SJCRH30 (cell line): ENCODE data around the gene CDH6. TPM values are rescaled to one million over a fixed set of nuclear protein-coding genes. Genes with fewer than 3 reads are reported as not detected.
"Not testable (repeated sequence)": the region's sequence is repeated elsewhere in the genome, so short reads cannot be mapped to it uniquely, and the experiment has no call there.

Experiments used
- DNase-seq, 2 experiments: peaks; one replicate each; pipeline ENCODE4 v3.0.0-alpha.2; 2015 to 2020
- H3K27ac ChIP-seq: fragments of 250-450 bp; sonication (Bioruptor Pico); 2 replicates; pipeline ENCODE4 v1.5.1; 2020; ENCODE audit warnings: mild to moderate bottlenecking, moderate library complexity
- H3K27me3 ChIP-seq: fragments of 250-450 bp; sonication (Bioruptor Pico); 2 replicates; pipeline ENCODE4 v1.5.1; 2020; ENCODE audit warnings: mild to moderate bottlenecking, moderate library complexity
- H3K36me3 ChIP-seq: fragments of 250-450 bp; sonication (Bioruptor Pico); 2 replicates; pipeline ENCODE4 v1.5.1; 2020; ENCODE audit warnings: mild to moderate bottlenecking, moderate library complexity
- H3K4me1 ChIP-seq: fragments of 250-450 bp; sonication (Bioruptor Pico); 2 replicates; pipeline ENCODE4 v1.5.1; 2020; ENCODE audit warnings: mild to moderate bottlenecking, moderate library complexity
- H3K4me3 ChIP-seq: fragments of 250-450 bp; sonication (Bioruptor Pico); 2 replicates; pipeline ENCODE4 v1.5.1; 2020; ENCODE audit warnings: mild to moderate bottlenecking, moderate library complexity
- H3K9me3 ChIP-seq: fragments of 250-450 bp; sonication (Bioruptor Pico); replicated peaks from 2 replicates; pipeline ENCODE4 v1.5.1; 2020; ENCODE audit warnings: mild to moderate bottlenecking, moderate library complexity
- total RNA-seq: library from RNA; depleted of rRNA; stranded (reverse); fragments of >200 nt; shearing (Covaris generic); gene quantifications from 2 replicates; pipeline ENCODE4 v1.2.3, GENCODE V29; 2014

Gene CDH6
- total RNA-seq, 1 experiment from 2014 or later = 8.3 TPM

DNA sequence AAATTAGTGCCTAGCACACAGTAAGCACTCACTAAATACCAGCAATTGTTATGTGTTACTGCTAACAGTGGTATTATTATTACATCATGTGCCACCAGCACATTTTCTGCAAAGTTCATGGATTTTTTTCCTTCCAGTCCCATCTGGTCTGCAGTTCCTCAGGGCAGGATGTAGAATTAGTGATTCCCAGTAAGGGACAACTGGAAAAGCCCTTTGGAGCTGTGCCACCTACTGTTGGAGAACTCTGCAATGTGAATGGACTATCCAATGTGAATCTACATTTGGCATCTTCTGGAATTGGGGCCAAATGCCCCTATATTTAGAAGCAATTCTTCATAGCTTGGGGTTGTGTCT, 154.0 kb downstream of the CDH6 start:
- H3K4me3 ChIP-seq = no peak overlapping the region

DNA sequence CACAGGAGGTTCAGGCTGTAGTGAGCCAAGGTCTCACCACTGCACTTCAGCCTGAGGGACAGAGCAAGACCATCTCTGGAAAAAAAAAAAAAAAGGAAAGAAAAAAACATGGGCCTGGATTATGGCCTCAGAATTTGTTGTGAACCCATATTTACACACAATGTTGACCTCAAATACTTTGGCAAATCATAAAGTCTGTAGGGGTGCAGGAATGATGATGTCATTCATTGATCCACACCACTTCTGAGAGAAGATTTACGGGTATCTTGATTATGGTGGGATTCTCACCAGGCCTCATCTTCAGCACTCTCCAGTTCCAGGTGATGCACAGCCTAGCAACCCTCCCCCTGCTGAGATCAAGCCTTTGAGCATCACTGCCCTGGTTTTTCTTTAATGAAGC, 156.9 kb downstream of the CDH6 start:
- DNase-seq = no peak
- H3K4me3 ChIP-seq = no peak overlapping the region
- no peak overlapping the region for H3K27ac ChIP-seq
- H3K36me3 ChIP-seq = no peaks in the 10 kb centered on the region
- no peaks in the 10 kb centered on the region for H3K27me3 ChIP-seq
- H3K4me1 ChIP-seq = peaks cover 5% of the 10 kb centered on the region
- H3K9me3 ChIP-seq = no peaks in the 10 kb centered on the region

More for the DNA sequence above, 154.0 kb downstream of the CDH6 start:
- Histone ChIP-seq H3K4me1 (peaks cover 5% of the 10 kb centered on the region), H3K27ac (no peak overlapping the region), H3K27me3 (no peaks in the 10 kb centered on the region), H3K9me3 (no peaks in the 10 kb centered on the region), H3K36me3 (no peaks in the 10 kb centered on the region)
- peak; percentile 27 to 64 for DNase-seq

DNA sequence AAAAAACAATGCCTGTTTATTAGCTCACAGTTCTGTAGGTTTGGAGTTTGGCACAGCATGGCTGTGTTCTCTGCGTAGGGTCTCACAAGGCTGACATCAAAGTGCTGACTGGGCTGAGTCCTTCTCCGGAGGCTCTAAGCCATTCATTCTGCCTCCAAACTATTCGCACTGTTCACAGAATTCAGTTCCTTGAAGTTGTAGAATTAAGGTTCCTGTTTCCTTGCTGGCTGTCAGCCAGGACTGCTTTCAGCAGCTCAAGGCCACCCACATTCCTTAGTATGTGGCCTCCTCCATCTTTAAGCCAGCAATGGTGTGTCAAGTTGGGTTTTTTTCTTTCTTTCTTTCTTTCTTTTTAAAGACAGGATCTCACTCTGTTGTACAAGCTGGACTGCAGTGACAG, 161.9 kb downstream of the CDH6 start:
- H3K4me3 ChIP-seq = no peak overlapping the region
- no peaks in the 10 kb centered on the region for H3K36me3 ChIP-seq
- peaks cover 6% of the 10 kb centered on the region; the same call in 1 of the 2 replicates for H3K4me1 ChIP-seq
- H3K9me3 ChIP-seq = no peaks in the 10 kb centered on the region
- DNase-seq = no peak
- H3K27ac ChIP-seq = no peak overlapping the region
- no peaks in the 10 kb centered on the region for H3K27me3 ChIP-seq

DNA sequence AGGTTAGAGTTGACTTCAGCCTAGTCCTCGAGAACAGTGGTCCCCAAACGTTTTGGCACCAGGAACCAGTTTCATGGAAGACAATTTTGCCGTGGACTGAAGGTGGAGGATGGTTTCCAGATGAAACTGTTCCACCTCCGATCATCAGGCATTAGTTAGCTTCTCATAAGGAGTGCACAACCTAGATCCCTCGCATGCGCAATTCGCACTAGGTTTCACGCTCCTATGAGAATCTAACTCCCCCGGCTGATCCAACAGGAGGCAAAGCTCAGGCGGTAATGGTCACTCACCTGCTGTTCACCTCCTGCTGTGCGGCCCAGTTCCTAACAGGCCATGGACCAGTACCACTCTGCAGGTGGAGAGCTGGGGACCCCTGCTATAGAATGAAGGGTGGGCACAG, 163.6 kb downstream of the CDH6 start:
- H3K4me1 ChIP-seq = peaks cover 18% of the 10 kb centered on the region
- no peak overlapping the region for H3K27ac ChIP-seq
- no peaks in the 10 kb centered on the region for H3K27me3 ChIP-seq
- DNase-seq = no peak
- H3K4me3 ChIP-seq = no peak overlapping the region
- H3K9me3 ChIP-seq = no peaks in the 10 kb centered on the region
- no peaks in the 10 kb centered on the region for H3K36me3 ChIP-seq

DNA sequence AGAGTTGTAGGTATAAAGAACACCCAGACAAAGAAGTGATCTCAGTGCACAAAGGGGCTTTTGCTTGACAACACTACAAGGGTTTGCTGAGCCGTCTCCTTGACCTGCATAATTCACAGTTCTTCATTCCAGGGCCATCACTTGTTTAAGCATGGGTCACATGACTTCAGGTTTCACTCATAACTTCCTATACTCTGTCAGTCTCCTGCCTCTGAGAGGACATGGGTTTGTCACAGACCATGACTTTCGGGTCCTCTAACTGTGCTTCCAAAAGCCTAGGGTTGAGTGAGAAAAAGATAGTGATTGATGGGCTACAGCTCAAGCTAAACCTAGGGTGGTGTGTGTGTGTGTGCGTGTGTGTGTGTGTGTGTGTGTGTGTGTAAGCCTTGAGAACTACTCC, 166.4 kb downstream of the CDH6 start:
- no peak for DNase-seq
- Histone ChIP-seq H3K9me3 (no peaks in the 10 kb centered on the region), H3K27ac (no peak overlapping the region), H3K4me1 (peaks cover 30% of the 10 kb centered on the region), H3K36me3 (no peaks in the 10 kb centered on the region), H3K4me3 (no peak overlapping the region), H3K27me3 (no peaks in the 10 kb centered on the region)

DNA sequence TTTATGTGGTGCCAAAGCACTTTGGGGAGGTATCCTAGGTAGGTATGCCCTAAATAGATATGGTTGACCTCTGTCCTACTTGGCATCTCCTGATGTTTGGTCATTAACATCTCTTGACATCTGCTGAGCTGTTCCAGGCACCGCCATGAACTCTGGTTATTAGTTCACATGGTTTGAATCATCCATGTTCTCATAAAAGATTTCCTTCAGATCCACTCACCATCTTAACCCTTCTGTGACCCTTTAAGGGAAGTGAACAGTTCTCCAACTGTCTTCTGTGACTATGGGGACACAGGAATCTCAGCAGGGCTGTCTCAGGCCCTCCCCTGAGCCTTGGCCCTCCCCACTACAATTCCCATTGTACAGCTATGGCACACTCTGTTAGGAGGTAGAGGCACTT, 167.7 kb downstream of the CDH6 start:
- Histone ChIP-seq H3K27ac (no peak overlapping the region; the same call in 1 of the 2 replicates), H3K4me1 (peaks cover 36% of the 10 kb centered on the region)
- DNase-seq = peak in 1 of 2 experiments; percentile 21

DNA sequence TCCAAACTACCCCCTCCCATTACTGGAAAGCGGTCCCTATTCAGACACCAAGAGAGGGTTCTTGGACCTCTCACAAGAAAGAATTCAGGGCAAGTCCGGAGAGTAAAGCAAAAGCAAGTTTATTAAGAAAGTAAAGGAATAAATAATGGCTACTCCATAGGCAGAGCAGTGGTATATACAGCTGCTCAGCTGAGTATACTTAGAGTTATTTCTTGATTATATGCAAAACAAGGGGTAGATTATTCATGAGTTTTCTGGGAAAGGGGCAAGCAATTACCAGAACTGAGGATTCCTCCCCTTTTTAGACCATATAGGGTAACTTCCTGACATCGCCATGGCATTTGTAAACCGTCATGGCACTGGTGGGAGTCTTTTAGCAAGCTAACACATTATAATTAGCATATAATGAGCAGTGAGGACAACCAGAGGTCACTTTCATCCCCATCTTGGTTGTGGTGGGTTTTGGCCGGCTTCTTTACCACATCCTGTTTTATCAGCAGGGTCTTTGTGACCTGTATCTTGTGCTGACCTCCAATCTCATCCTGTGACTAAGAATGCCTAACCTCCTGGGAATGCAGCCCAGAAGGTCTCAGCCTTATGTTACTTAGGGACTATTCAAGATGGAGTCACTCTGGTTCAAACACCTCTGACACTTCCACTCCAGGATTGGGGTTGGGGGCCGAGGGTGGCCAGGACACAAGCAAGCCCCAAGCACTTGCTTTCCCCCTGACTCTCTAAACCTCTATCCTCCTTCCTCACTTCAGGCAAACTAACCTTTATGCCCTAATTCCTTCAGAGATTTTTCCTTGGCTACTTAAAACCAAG, 168.4 kb downstream of the CDH6 start:
- not testable (repeated sequence) for H3K4me3 ChIP-seq, H3K9me3 ChIP-seq, H3K27me3 ChIP-seq, H3K36me3 ChIP-seq
- H3K4me1 ChIP-seq = peaks cover 36% of the 10 kb centered on the region
- DNase-seq = peak; percentile 29 to 37
- H3K27ac ChIP-seq = peak overlapping the region; percentile 2; the same call in 1 of the 2 replicates

More for the DNA sequence above, 167.7 kb downstream of the CDH6 start:
- H3K4me3 ChIP-seq = no peak overlapping the region
- H3K9me3 ChIP-seq = no peaks in the 10 kb centered on the region
- H3K36me3 ChIP-seq = no peaks in the 10 kb centered on the region
- no peaks in the 10 kb centered on the region for H3K27me3 ChIP-seq

DNA sequence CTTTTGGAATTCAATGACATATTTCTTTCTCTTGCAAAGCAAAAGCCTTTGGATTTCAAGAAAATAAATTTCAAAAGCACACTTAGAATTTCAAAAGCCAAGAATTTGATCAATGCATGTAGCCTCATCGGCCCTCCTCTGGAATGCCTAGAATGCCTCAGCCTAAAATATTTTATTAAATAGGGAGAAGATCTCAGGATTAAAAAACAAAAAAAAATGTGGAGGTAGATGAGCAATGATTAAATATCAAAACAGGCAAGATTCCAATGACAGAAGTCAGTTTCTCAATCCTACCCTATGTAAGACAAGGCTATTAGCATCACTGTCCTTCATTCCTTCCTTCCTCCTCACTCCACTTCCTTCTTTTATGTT, 169.0 kb downstream of the CDH6 start:
- no peaks in the 10 kb centered on the region for H3K36me3 ChIP-seq

DNA sequence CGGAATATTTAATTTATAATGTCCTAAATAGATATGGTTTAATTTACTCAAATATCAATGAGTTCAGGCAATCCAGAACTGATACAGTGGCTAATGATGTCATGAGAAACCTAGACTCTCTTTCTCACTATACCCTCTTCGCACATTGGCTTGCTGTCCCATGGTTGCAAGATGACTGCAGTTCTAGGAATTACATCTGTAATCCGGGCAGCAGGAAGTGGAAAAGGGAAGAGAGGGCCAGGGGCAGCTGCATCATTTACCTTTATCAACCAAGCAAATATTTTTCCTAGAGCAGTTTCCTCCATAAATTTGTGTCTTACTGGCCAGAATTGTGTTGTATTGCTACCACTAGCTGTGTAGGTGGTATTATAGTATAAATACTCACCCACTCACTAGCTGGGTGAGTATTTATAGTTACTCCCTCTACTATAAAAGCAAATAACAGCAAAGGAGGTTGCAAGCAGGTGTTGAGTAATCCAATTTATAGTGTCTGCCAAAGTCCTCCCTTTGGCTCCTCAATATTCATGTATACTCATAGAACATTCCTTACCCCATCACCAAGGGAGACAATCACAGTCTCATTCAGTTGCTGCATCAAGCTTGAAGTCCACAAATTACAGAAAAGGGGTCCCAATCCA, 169.6 kb downstream of the CDH6 start:
- H3K36me3 ChIP-seq = no peaks in the 10 kb centered on the region
- no peaks in the 10 kb centered on the region for H3K27me3 ChIP-seq
- H3K4me1 ChIP-seq = peaks cover 36% of the 10 kb centered on the region
- no peak overlapping the region for H3K4me3 ChIP-seq
- H3K27ac ChIP-seq = no peak overlapping the region
- DNase-seq = peak in 1 of 2 experiments; percentile 20
- H3K9me3 ChIP-seq = no peaks in the 10 kb centered on the region

More for the DNA sequence above, 169.0 kb downstream of the CDH6 start:
- Histone ChIP-seq H3K9me3 (no peaks in the 10 kb centered on the region), H3K4me1 (peaks cover 36% of the 10 kb centered on the region), H3K27me3 (no peaks in the 10 kb centered on the region), H3K4me3 (no peak overlapping the region), H3K27ac (no peak overlapping the region)
- no peak for DNase-seq

DNA sequence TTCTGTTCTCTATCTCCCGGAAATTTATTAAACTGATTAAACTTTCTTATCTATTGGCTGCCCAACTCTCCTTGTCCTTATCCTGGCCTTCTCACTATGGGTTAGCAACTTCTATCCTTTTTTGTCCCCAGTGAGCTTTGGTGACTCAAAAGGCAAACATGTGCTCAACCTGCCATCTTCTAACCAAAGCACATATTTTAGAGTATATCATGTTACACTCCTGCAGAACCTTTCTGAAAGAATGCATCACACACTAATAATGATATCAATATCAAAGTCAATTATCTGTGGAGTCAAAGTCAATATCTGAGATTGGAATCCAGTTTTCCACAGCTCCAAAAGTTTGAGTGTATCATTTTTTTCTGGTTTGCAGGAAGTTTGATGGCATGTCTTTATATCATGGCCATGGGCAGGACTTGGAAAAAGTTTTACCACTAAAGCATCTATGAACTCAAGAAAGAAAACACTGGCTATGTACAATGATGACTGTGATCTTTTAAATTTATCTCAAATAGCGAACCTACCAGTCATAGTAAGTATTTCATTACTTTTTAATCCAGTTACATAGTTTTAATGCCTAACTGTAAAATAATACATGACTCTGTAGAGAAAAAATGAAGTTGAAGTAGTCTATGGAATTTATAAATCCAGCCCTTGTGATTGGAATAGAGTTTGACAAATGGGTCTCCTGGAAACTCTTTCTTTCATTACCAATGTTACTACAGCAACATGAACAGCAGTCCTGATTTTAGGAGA, 171.6 kb downstream of the CDH6 start:
- Histone ChIP-seq H3K27me3 (no peaks in the 10 kb centered on the region), H3K9me3 (no peaks in the 10 kb centered on the region), H3K4me3 (no peak overlapping the region), H3K27ac (no peak overlapping the region), H3K4me1 (peaks cover 30% of the 10 kb centered on the region), H3K36me3 (no peaks in the 10 kb centered on the region)
- DNase-seq = no peak

DNA sequence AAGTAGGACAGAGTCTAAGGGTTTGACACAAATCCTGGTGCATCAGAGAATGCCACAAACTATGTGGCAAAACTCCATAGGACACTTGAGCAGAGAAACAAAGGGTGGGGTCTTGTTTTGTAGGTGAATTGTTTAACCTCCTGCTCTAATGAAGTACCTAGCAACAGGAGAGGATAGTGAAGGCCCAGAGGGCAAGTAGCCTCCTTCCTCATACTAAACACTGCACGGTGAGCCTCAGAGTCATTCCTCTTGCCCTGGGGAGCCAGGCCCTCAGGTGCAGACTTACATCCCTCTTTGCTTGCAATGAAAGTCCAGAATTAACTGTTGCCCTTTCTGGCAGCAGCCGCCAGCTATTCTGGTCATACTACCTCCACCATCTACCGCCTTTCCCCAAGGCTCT, 172.3 kb downstream of the CDH6 start:
- H3K27me3 ChIP-seq = no peaks in the 10 kb centered on the region
- H3K4me1 ChIP-seq = peaks cover 30% of the 10 kb centered on the region
- no peak overlapping the region for H3K27ac ChIP-seq
- no peak overlapping the region for H3K4me3 ChIP-seq
- no peaks in the 10 kb centered on the region for H3K9me3 ChIP-seq
- H3K36me3 ChIP-seq = no peaks in the 10 kb centered on the region
- no peak for DNase-seq

DNA sequence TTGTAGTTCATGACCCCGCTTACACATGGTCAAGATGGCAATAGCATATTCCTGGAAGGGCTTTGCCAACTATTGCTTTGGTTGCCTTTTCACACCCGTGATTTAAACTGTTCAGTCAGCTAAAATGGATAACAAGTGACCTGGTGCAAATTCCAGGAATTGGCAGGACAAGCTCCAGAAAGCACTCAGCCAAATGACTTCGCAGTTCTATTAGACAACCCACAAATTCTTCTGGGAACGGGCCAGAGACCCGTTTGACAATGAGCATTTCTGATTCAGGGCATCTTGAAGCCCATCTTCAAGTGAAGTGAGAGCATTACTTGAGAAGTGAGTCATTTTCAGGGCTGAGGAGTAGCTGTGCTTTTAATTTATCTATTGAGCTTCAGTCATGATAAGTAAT, 173.5 kb downstream of the CDH6 start:
- no peak for DNase-seq
- Histone ChIP-seq H3K4me1 (peaks cover 19% of the 10 kb centered on the region), H3K9me3 (no peaks in the 10 kb centered on the region), H3K4me3 (no peak overlapping the region), H3K27ac (no peak overlapping the region), H3K36me3 (no peaks in the 10 kb centered on the region), H3K27me3 (no peaks in the 10 kb centered on the region)

DNA sequence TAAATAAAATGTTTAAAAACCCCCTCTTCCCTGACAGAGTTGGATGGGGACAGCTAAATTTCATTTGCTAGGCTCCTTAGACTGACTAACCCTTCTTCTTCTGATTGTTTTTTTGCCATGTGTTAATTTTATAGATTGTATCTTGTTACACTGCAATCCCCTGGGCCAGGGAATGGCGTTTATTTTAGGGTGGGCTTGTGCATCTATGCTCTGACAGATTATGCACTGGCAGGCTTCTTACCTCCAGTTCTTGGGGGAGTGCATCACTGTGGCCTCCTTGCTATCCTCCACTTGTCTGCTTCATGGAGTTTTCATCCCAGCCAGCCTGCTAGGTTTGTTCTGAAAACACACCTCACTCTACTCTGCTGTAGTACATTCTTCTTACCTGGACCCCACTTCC, 178.6 kb downstream of the CDH6 start:
- Histone ChIP-seq H3K27me3 (no peaks in the 10 kb centered on the region), H3K9me3 (no peaks in the 10 kb centered on the region), H3K36me3 (no peaks in the 10 kb centered on the region), H3K4me3 (no peak overlapping the region), H3K4me1 (no peaks in the 10 kb centered on the region; the same call in 1 of the 2 replicates), H3K27ac (no peak overlapping the region)
- DNase-seq = no peak

DNA sequence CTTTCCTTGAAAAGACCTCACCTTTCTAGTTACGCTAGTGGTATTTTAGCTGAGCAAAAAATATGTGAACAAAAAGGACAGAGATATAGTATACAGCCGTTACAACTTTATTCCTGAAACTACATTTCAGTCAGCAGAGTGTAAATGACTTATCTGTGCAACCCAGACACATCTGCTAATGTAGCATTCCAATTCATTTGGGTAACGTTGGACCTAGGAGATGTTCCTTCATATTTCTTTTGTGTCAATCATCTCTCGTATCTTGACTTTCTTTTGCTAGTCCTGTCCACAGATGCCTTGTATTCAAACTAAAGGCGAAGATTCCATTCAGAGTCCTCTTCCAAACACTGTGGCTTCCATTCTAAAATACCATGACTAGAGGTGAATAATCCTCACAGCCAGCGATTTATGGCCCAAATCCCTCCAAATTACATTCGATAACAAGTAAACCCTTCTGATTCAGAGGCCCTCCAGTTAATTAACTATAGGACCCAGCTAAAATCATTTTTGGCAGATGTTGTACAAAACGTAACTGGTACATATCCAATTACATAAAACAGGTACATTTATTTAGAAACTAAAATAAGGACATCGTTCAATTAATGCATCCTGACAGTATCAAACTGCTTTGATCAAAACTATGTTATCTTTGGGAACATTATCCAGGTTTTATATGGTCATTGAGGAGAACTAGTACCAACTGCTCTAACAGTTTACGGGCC, 182.7 kb downstream of the CDH6 start:
- H3K4me3 ChIP-seq = no peak overlapping the region
- H3K27ac ChIP-seq = no peak overlapping the region
- no peaks in the 10 kb centered on the region for H3K27me3 ChIP-seq
- H3K36me3 ChIP-seq = no peaks in the 10 kb centered on the region
- H3K9me3 ChIP-seq = no peaks in the 10 kb centered on the region
- no peak for DNase-seq
- H3K4me1 ChIP-seq = no peaks in the 10 kb centered on the region; the same call in 1 of the 2 replicates
